ENCODE data around the gene AUTS2.

DNA sequence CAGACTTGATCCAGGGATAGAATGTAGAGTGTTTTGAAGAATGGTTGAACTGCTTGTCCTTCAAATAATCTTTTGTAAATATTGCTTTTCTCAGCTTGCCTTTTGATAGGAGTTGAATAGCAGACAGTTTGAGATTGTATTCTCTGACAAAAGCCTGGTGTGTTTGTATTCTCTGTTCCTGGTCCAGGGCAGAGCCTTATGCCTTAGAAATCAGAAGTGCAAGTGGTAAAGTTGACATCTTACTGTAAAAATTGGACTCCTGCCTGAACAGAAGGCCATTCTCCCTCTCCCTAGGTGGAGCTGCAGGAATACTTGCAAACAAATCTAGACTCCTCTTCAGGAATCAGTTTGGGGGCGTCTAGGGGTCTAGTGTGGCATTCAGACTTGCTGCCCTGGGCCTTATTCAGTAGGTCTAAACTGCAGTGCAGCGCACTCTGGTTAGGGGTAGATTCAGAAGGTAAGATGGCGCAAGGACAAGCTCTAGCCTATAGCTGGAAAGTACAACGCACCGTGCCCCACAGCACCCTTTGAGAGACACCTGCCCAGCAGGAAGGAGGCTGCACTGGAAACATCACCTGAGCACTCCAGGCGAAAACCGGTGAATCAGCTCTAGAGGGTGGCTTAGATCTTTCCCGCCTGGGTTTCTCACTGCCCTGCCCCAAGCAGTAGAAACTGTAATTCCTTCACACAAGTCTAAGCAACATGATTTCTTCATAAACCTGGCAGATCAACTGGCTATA, 925.1 kb downstream of the AUTS2 start:
- TF ChIP-seq, protein P1, sequence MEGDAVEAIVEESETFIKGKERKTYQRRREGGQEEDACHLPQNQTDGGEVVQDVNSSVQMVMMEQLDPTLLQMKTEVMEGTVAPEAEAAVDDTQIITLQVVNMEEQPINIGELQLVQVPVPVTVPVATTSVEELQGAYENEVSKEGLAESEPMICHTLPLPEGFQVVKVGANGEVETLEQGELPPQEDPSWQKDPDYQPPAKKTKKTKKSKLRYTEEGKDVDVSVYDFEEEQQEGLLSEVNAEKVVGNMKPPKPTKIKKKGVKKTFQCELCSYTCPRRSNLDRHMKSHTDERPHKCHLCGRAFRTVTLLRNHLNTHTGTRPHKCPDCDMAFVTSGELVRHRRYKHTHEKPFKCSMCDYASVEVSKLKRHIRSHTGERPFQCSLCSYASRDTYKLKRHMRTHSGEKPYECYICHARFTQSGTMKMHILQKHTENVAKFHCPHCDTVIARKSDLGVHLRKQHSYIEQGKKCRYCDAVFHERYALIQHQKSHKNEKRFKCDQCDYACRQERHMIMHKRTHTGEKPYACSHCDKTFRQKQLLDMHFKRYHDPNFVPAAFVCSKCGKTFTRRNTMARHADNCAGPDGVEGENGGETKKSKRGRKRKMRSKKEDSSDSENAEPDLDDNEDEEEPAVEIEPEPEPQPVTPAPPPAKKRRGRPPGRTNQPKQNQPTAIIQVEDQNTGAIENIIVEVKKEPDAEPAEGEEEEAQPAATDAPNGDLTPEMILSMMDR (conservative IDR thresholded peaks at IDR 0.05; ENCODE audit: low read depth, low read length) = no peak
- TF ChIP-seq EZH2 (IDR thresholded peaks at IDR 0.05; ENCODE audit: borderline replicate concordance, low read depth, low read length, poor library complexity, severe bottlenecking) = no peak

All from A673 (cell line).